GM21786 (cell line): Measurements from ENCODE around the gene UBAP1.
"Not testable (repeated sequence)": the region's sequence is repeated elsewhere in the genome, so short reads cannot be mapped to it uniquely, and the experiment has no call there.

Experiments used
- ATAC-seq: cut with Tn5 transposase; IDR thresholded peaks from one replicate; pipeline ENCODE4 v1.9.1; 2021; ENCODE audit not compliant: unreplicated experiment

Gene UBAP1

DNA sequence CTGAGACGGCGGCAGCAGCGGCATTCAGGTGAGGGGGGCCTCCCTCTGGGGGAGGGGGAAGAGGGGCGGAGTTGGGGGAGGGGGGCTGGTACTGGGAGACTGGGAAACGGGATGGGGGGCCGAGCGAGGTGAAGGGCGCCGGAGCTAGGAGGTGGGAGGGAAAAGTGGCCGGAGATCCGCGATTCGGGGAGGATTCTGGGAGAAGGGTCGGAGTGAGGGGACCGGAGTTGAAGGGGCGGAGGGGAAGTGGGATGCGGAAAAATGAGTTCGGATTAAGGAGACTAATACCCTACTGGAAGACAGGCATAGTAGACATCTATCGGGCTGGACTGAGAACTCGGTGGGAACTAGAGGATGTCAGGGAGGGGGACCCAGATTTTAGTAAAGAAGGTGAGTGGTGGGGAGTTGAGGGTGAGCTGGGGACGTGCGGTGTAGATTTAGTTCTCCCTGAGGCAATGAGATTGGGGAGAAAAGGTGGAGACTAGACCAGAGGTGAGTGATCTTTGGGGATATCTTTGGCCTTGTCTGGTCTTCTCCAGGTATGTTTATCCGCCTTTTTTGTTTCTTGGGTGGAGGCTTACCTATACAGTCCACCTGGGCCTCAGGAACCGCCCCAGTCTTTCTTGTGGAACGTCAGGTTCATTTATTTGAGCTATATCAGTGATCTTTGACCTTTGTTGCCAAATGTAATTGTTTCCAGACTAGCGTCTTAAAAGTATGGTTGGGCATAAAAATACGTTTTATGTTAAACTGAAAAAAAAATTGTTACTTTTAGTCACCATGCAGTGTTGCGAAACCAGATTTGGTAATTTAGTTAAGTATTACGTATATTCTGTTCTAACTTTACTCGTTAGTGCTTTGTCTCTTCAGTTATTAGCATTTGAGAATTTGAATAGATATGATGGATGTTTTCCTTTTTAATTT, 632 bp downstream of the UBAP1 start:
- no peak for ATAC-seq

GRCh38 chr9:34185778-34186551, 7.1 kb downstream of the UBAP1 start:
- ATAC-seq, result peak; percentile 80

GRCh38 chr9:34187891-34188240, 9.0 kb downstream of the UBAP1 start:
- ATAC-seq, result no peak

DNA sequence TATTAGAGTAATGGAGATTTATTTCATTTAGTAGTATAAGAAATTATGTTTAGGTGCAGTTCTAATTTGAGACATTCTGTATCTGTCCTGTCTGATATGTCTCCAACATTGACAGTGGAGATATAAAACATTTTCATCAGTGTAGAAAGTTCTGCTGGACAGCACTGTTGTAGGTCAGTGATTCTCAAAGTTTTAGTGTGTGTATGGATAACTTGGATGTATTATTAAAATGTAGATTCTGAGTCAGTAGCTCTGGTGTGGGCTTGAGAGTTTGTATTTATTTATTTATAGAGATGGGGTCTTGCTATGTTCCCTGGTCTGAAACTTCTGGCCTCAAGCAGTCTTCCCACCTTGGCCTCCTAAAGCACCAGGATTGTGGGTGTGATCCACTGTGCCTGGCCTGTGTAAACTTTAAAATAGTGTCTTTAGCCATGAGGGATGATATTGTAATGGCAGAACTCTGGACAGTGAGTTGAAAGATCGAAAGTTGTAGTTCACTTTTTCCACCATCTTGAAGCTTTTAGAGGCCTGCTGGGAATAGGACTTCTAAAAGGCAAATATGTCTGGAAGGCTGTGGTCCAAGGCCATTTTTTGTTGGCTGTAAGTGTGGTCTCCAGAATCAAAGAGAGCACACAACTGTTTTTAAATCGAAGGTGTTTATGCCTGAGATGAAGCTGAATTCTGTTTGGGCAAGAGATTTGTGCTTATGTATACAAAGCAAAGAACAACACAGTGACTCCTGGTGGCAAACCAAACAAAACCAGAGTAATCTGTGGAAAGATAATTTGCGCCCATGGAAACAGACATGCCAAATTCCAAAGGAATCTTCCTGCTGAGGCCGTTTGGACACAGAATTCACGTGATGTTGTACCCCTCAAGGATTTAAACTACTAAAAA, 12.4 kb downstream of the UBAP1 start:
- ATAC-seq, result no peak

DNA sequence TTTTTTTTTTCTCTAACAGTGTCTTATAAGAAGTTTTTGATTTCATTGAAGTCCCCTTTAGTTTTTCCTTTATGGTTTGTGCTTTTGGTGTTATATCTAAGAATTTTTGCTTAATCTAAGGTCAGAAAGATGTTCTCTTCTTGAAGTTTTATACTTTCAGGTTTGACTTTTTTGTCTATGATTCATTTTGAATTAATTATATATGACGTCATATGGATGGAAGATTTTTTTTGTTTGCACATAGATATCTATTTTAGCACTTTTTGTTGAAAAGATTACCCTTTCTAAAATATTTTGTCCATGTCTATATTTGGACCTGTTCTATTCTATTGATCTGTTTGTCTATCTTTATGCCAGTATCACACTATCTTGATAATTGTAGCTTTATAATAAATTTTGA, 16.3 kb downstream of the UBAP1 start:
- no peak for ATAC-seq

- not testable (repeated sequence) for ATAC-seq
Observed at GRCh38 chr9:34197286-34197685, 18.4 kb downstream of the UBAP1 start.

GRCh38 chr9:34197756-34198711, 19.2 kb downstream of the UBAP1 start:
- no peak for ATAC-seq

DNA sequence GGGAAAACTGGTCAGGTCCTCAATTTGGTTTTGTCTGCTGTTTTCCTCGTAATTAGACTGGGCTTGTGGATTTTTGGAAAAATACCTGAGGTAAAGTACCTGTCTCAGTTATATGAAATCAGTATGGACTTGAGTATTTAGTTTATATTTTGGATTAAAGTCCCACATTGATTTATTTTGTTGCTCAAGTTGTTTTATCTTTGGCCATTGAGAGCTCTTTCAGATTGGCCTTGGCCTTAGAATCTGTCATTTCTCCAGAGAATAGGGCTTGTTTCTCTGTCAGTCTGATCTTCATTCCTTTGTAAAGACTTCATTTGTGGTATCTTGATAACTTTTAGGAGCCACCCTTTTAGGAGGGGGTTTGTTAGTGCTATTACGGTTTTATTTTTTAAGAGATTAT, 21.2 kb downstream of the UBAP1 start:
- ATAC-seq, result no peak

DNA sequence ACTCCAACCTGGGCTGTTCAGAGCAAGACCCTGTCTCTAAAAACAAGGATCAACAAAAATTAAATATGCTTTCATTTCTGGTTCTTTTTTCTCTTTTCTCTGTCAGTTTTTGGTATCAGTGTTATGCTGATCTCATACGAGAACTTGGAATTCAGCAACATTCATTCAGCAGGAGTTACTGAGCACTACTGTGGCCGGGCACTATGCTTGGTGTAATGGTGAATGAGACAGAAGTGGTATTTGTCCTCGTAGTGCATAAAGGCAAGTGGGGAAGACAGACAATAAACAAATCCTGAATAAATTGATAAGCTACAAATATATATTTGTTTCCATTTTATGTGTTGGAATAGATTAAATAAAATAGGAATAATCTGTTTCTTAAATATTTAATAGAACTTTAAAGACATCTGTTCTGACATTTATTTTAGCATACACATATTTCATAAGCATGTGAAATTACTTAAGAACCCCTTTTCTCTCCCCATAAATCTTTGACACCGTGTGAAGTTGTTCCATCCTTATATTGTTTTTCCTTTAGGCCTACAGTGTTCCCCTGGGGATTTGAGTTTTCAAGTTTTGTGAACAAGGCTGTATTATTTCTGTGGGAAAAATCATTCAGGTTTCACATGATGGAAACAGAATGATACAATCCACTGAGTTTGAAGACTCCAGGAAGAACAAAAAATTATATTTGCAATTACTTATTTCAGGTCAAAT, 24.6 kb downstream of the UBAP1 start:
- ATAC-seq, result no peak

- no peak for ATAC-seq
Observed at GRCh38 chr9:34203992-34204635, 25.3 kb downstream of the UBAP1 start.

- no peak for ATAC-seq
Observed at GRCh38 chr9:34205102-34205501, 26.3 kb downstream of the UBAP1 start.

GRCh38 chr9:34206561-34206960, 27.7 kb downstream of the UBAP1 start:
- ATAC-seq, result no peak

DNA sequence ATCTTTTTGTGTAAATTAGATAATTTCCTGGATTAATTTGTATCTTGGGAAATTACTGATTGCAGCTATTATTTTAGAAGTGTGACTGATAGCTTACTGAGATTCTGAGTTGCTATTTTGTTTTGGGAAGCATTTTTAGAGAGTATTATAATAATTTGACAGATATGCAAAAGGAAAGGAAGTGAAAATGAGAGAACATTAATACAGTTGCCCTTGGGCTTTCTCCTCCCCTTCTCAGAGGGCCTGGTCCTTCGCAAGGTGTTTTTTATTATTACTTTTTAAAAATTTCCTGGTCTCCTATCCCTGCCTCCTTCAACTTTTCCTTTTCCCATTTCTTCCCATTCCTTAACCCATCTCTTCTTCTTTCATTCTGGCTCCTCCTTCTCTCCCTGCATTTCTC, 32.6 kb downstream of the UBAP1 start:
- ATAC-seq, result no peak

- ATAC-seq, result not testable (repeated sequence)
Observed at GRCh38 chr9:34214354-34215000, 35.6 kb downstream of the UBAP1 start.

DNA sequence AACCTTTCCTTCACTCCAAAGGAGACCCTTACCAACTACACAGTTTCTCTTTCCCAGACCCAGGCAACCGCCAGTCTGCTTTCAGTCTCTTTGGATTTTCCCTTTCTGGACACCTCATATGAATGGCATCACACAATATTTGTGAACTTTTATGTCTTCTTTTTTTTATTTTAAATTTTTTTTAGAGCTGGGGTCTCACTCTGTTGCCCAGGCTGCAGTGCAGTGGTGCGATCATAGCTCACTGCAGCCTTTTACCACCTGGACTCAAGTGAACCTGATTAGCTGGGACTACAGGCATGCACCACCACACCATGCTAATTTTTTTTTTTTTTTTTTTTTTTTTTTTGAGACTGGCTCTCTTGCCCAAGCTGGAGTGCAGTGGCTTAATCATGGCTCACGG, 37.5 kb downstream of the UBAP1 start:
- ATAC-seq, result no peak

DNA sequence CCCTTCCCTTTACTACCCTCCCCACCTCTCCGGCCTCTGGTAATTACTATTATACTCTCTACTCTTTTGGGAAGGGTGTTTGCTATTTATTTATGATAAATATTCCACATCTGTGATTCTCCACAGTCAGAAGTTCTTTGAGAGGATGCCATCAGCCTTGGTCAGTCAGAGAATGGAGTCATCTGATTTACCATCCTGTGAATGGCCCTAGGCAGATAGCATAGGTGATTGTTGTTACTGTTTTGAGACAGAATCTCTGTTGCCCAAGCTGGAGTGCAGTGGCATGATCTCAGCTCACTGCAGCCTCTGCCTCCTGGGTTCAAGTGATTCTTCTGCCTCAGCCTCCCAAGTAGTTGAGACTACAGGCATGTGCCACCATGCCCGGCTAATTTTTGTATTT, 38.2 kb downstream of the UBAP1 start:
- not testable (repeated sequence) for ATAC-seq

- ATAC-seq, result no peak
Observed at GRCh38 chr9:34218446-34218845, 39.6 kb downstream of the UBAP1 start.

DNA sequence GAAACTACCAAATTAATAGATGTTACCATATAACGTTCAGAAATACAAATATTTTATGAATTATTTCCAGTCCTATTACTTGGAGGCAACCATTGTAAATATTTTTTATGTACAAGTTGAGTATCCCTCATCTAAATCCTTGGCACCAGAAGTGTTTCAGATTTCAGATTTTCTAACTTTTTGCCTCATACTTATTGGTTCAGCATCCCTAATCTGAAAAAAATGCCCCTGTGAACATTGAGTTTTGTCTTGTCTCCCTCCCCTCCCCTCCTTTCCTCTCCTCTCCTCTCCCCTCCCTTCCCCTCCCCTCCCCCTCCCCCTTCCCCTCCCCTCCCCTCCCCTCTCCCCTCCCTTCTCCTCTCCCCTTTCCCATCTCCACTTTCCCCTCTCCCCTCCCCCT, 40.6 kb downstream of the UBAP1 start:
- no peak for ATAC-seq
